Activated naive CD4-positive, alpha-beta T cell treated with anti-CD3 and anti-CD28 coated beads for 36 hours (primary cell): ENCODE data around the gene BTN2A1. TPM values are rescaled to one million over a fixed set of nuclear protein-coding genes. Genes with fewer than 3 reads are reported as not detected.
"Not testable (repeated sequence)": the region's sequence is repeated elsewhere in the genome, so short reads cannot be mapped to it uniquely, and the experiment has no call there.

Experiments
- CTCF ChIA-PET: fragments of 350-600 bp; sonication (Branson Sonifier 250); formaldehyde crosslinking; loops from one replicate; lab custom pipeline; 2021; ENCODE audit warnings: antibody characterized with exemption; lab: Charles Lee
- DNase-seq: peaks from one replicate; pipeline ENCODE4 v3.0.0-alpha.2; 2020
- H3K27ac Mint-ChIP-seq: one replicate; pipeline ENCODE4 v1.8.0; 2021; ENCODE audit warnings: mild to moderate bottlenecking, mixed read lengths
- H3K27me3 Mint-ChIP-seq: one replicate; pipeline ENCODE4 v1.8.0; 2021; ENCODE audit warnings: low read depth, mixed read lengths
- H3K36me3 Mint-ChIP-seq: one replicate; pipeline ENCODE4 v1.8.0; 2021; ENCODE audit warnings: low read depth, mixed read lengths
- H3K4me1 Mint-ChIP-seq: one replicate; pipeline ENCODE4 v1.8.0; 2021; ENCODE audit warnings: low read depth, mixed read lengths
- H3K4me3 Mint-ChIP-seq: one replicate; pipeline ENCODE4 v1.8.0; 2021; ENCODE audit warnings: mild to moderate bottlenecking, moderate library complexity, mixed read lengths
- H3K9me3 Mint-ChIP-seq: one replicate; pipeline ENCODE4 v1.8.0; 2021; ENCODE audit warnings: mixed read lengths
- intact Hi-C: fragments of 100-400 bp; cut with micrococcal nuclease; formaldehyde crosslinking; loops from one replicate; pipeline ENCODE4 v1.15.1; 2023
- total RNA-seq, 2 experiments: library from RNA; stranded (reverse); gene quantifications; one replicate each; pipeline ENCODE4 v1.2.3, GENCODE V29; 2021

Gene BTN2A1
- 10 to 100 TPM; 16.0 TPM for total RNA-seq

DNA sequence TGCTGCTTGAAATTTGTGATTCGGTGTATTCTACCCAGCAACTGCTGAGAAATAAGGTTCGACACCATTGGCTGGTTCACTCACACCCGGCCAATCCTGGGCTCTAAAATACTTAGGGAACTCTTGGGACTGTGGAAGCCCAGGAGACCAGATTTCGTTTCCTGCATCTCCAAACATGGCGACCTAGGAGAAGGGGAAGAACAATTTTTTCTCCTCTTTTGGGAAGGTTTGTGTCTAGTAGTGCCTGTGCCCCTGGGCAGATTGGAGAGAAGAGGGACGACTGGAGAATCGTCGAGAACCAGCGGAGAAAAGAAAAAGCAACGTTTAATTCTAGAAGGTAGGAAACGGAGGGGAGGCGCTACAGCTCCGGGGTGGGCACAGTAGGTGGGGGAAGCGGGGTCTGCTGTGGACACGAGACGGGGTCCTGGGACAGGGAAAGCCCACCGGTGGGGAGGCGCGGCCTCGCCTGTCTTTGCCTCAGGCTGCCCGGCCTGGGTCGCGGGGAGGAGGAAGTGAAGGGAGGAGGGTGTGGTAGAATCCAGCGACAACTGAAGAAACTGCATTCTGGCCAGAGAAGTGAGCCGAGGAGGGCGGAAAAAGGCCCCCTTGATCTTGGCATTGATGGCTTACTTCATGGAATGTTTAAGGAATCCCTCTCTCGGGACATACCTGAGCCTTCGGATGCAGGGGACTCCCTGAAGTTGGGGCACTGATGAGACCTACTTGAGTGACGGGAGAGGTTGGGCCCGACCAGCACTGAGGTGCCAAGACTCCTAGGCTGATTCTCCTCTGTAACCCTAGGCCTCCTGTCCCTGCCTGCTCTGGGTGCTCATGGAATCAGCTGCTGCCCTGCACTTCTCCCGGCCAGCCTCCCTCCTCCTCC is at the start of gene BTN2A1:
Gene BTN2A1, plus strand, starts transcription at position 150 of the 883 bp plus-strand sequence. Its CDS starts 682 bp downstream, at position 832.
- intact Hi-C loops, result loop anchor here (1.0 kb wide), 4 partner anchors 12 to 56 kb away; partner anchors contain the start of genes BTN3A1 and BTN3A3
- Mint-ChIP-seq H3K4me1 (peaks cover 48% of the 10 kb centered on the region), H3K4me3 (peak within 1 kb of the TSS; percentile 96), H3K36me3 (peaks cover 37% of the 10 kb centered on the region), H3K9me3 (no peaks in the 10 kb centered on the region), H3K27me3 (no peaks in the 10 kb centered on the region), H3K27ac (peak within 1 kb of the TSS; percentile 96)
- CTCF ChIA-PET, result interaction anchor here (0.6 kb wide), 1 partner anchor 20 kb away, joined by 8 read pairs; no protein-coding TSS in a partner anchor
- peak; percentile 84 for DNase-seq

DNA sequence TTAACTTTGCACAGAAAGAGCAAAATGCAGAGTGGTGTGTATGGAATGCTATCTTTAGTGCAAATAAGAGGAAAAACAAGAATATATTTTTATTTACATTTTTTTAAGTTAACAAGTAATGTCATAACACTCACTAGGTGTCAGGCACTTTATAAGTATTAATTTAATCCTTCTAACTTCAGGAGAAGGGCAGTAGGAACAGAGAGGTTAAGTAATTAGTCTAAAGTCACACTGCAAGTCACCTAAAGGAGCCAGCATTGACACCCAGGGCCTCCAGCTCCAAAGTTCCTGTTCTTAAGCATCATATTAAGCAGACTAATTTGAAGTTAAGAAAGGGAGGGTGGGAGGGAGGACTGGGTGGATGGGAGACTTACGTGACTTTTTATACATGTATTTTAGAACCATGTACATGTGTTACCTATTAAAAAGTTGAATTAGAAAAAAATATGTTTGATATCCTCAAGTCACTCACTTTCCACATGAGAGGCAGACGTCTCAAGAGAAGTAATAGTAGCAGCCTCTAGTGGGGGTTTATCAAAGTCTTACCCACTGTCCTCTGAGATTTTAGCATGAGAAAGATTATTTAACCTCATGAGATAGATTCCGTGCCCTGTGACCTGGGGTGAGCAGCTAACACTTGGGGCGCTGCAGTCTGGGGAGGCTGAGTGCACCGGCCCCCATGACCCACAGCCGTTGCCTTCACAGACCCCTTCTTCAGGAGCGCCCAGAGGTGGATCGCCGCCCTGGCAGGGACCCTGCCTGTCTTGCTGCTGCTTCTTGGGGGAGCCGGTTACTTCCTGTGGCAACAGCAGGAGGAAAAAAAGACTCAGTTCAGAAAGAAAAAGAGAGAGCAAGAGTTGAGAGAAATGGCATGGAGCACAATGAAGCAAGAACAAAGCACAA is 48.7 kb upstream of the BTN2A1 start:
- H3K4me3 Mint-ChIP-seq, result no peak overlapping the region
- no peaks in the 10 kb centered on the region for H3K27me3 Mint-ChIP-seq
- DNase-seq, result no peak
- peaks cover 43% of the 10 kb centered on the region for H3K36me3 Mint-ChIP-seq
- intact Hi-C loops, result no loop called here
- peaks cover 37% of the 10 kb centered on the region for H3K4me1 Mint-ChIP-seq
- peak overlapping the region; percentile 37 for H3K27ac Mint-ChIP-seq
- no peaks in the 10 kb centered on the region for H3K9me3 Mint-ChIP-seq
- CTCF ChIA-PET, result no interaction called here

GRCh38 chr6:26411751-26412150 is 46.0 kb upstream of the BTN2A1 start:
- CTCF ChIA-PET, result no interaction called here
- Mint-ChIP-seq H3K36me3 (peaks cover 43% of the 10 kb centered on the region), H3K4me1 (peaks cover 17% of the 10 kb centered on the region), H3K27me3 (no peaks in the 10 kb centered on the region), H3K9me3 (peaks cover 5% of the 10 kb centered on the region), H3K27ac (no peak overlapping the region), H3K4me3 (no peak overlapping the region)
- intact Hi-C loops, result no loop called here
- no peak for DNase-seq

- Mint-ChIP-seq H3K36me3 (peaks cover 44% of the 10 kb centered on the region), H3K9me3 (peaks cover 9% of the 10 kb centered on the region), H3K4me1 (peaks cover 12% of the 10 kb centered on the region), H3K27ac (no peak overlapping the region), H3K27me3 (no peaks in the 10 kb centered on the region), H3K4me3 (no peak overlapping the region)
- intact Hi-C loops, result no loop called here
- CTCF ChIA-PET, result no interaction called here
- DNase-seq, result no peak
Observed at GRCh38 chr6:26412228-26412627, 45.5 kb upstream of the BTN2A1 start.

DNA sequence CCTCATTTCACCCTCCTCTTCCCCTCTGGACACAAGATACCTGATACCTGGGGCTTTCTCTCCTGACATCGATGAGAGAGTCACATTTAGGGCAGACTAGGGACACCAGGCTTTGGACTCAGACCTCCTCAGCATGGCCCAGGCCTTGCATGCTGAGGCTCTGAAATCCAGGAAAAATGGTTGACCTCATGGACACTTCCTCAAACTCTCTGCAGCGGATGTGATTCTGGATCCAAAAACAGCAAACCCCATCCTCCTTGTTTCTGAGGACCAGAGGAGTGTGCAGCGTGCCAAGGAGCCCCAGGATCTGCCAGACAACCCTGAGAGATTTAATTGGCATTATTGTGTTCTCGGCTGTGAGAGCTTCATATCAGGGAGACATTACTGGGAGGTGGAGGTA is 44.8 kb upstream of the BTN2A1 start:
- Mint-ChIP-seq H3K9me3 (peaks cover 17% of the 10 kb centered on the region), H3K4me3 (no peak overlapping the region), H3K36me3 (peaks cover 42% of the 10 kb centered on the region), H3K27ac (no peak overlapping the region), H3K4me1 (peaks cover 4% of the 10 kb centered on the region), H3K27me3 (no peaks in the 10 kb centered on the region)
- no peak for DNase-seq
- CTCF ChIA-PET, result no interaction called here
- intact Hi-C loops, result no loop called here

DNA sequence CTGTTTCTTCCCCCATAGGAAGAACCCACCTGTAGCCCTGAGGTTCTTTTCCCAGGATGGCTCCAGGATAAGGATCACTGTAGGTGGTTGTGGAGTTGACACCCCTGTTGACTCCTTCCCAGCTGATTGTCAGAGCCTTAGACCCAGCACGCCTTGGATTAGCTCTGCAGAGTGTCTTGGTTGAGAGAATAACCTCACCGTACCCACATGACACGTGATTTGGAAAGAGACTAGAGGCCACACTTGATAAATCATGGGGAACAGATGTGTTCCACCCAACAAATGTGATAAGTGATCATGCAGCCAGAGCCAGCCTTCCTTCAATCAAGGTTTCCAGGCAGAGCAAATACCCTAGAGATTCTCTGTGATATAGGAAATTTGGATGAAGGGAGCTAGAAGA is 43.5 kb upstream of the BTN2A1 start:
- CTCF ChIA-PET, result interaction anchor here (1.0 kb wide), 1 partner anchor 10 kb away, joined by 3 read pairs; no protein-coding TSS in a partner anchor
- peaks cover 43% of the 10 kb centered on the region for H3K36me3 Mint-ChIP-seq
- H3K4me1 Mint-ChIP-seq, result peaks cover 2% of the 10 kb centered on the region
- intact Hi-C loops, result no loop called here
- H3K27me3 Mint-ChIP-seq, result no peaks in the 10 kb centered on the region
- no peak overlapping the region for H3K27ac Mint-ChIP-seq
- no peak overlapping the region for H3K4me3 Mint-ChIP-seq
- peaks cover 28% of the 10 kb centered on the region for H3K9me3 Mint-ChIP-seq
- no peak for DNase-seq

GRCh38 chr6:26415036-26415614 is 42.6 kb upstream of the BTN2A1 start:
- CTCF ChIA-PET, result no interaction called here
- no peaks in the 10 kb centered on the region for H3K27me3 Mint-ChIP-seq
- no peak overlapping the region for H3K27ac Mint-ChIP-seq
- H3K4me3 Mint-ChIP-seq, result no peak overlapping the region
- H3K36me3 Mint-ChIP-seq, result peaks cover 39% of the 10 kb centered on the region
- H3K4me1 Mint-ChIP-seq, result peaks cover 2% of the 10 kb centered on the region
- intact Hi-C loops, result no loop called here
- peaks cover 28% of the 10 kb centered on the region for H3K9me3 Mint-ChIP-seq
- no peak for DNase-seq

DNA sequence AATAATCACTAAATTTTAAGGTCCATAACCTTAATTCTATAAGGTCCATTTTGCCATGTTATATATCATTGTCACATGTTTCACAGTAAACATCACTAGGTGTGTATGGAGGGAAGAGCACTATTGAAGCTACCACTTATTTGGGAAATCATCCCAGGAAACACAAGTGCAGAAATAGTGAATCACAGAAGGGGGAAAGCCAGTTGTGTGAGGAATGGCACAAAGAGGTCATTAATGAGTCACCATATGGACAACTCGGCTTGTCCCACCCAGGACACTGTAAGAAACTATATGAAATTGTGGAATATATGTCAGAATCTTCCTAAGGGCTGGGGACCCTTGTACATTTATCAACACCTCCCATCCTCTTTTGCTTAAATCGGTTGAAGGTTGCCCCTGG is 42.0 kb upstream of the BTN2A1 start:
- peaks cover 2% of the 10 kb centered on the region for H3K4me1 Mint-ChIP-seq
- no peaks in the 10 kb centered on the region for H3K27me3 Mint-ChIP-seq
- CTCF ChIA-PET, result no interaction called here
- peaks cover 37% of the 10 kb centered on the region for H3K36me3 Mint-ChIP-seq
- intact Hi-C loops, result no loop called here
- H3K9me3 Mint-ChIP-seq, result peaks cover 28% of the 10 kb centered on the region
- H3K27ac Mint-ChIP-seq, result no peak overlapping the region
- no peak overlapping the region for H3K4me3 Mint-ChIP-seq
- no peak for DNase-seq

GRCh38 chr6:26416288-26416687 is 41.5 kb upstream of the BTN2A1 start:
- CTCF ChIA-PET, result no interaction called here
- no peak for DNase-seq
- Mint-ChIP-seq H3K4me1 (peaks cover 2% of the 10 kb centered on the region), H3K4me3 (no peak overlapping the region), H3K27ac (no peak overlapping the region), H3K9me3 (peaks cover 28% of the 10 kb centered on the region), H3K36me3 (peaks cover 33% of the 10 kb centered on the region), H3K27me3 (no peaks in the 10 kb centered on the region)
- intact Hi-C loops, result no loop called here

DNA sequence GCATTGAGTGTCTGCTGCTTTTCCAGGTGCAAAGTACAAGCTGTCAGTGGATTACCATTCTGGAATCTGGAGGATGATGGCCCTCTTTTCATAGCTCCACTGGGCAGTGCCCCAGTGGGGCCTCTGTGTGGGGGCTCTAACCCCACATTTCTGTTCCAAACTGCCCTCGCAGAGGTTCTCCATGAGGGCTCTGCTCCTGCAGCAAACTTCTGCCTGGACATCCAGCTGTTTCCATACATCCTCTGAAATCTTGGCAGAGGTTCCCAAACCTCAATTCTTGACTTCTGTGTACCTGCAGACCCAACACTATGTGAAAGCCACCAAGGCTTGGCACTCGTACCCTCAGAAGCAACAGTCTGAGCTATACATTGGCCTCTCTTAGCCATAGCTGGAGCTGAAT is 39.7 kb upstream of the BTN2A1 start:
- H3K9me3 Mint-ChIP-seq, result peaks cover 28% of the 10 kb centered on the region
- intact Hi-C loops, DNase-seq, H3K27me3 Mint-ChIP-seq, H3K4me3 Mint-ChIP-seq, H3K4me1 Mint-ChIP-seq, CTCF ChIA-PET, H3K27ac Mint-ChIP-seq: not testable (repeated sequence)
- H3K36me3 Mint-ChIP-seq, result peaks cover 26% of the 10 kb centered on the region

DNA sequence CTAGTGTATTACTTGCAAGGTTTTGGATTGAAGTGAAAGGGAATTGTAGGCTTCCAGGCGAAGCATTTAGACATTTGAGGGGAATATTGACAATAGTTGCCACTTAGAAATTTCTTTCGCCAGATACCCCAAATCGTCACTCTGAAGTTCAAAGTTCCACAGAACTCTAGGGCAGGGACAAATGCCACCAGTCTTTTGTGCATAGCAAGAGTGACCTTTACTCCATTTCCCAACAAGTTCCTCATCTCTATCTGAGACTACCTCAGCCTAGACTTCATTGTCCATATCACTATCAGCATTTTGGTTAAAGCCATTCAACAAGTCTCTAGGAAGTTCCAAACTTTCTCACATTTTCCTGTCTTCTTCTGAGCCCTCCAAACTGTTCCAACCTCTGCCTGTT is 39.0 kb upstream of the BTN2A1 start:
- H3K36me3 Mint-ChIP-seq, result peaks cover 19% of the 10 kb centered on the region

More for the DNA sequence above, 39.0 kb upstream of the BTN2A1 start:
- H3K4me1 Mint-ChIP-seq, H3K27ac Mint-ChIP-seq, H3K4me3 Mint-ChIP-seq, H3K27me3 Mint-ChIP-seq, DNase-seq, intact Hi-C loops: not testable (repeated sequence)
- peaks cover 28% of the 10 kb centered on the region for H3K9me3 Mint-ChIP-seq
- CTCF ChIA-PET, result interaction anchor here (0.6 to 1.4 kb wide), 3 partner anchors 65 to 78 kb away, joined by 3 to 6 read pairs (median 4); no protein-coding TSS in a partner anchor
